Measurements from ENCODE around the gene IL17RE.
"Not testable (repeated sequence)": the region's sequence is repeated elsewhere in the genome, so short reads cannot be mapped to it uniquely, and the experiment has no call there.

IL17RE gene

GRCh38 chr3:9864200-9864927 is 38.3 kb upstream of the IL17RE start:
- ATAC-seq, result peak; percentile 28
- TF ChIP-seq RARB (CRISPR knock-in tag; IDR thresholded peaks at IDR 0.05) (no peak), TCF4 (CRISPR knock-in tag; IDR thresholded peaks at IDR 0.05; ENCODE audit: borderline replicate concordance) (no peak), ESRRG (CRISPR knock-in tag; IDR thresholded peaks at IDR 0.05) (no peak), ZNF8 (CRISPR knock-in tag; IDR thresholded peaks at IDR 0.05) (no peak), ZC3H10 (CRISPR knock-in tag; IDR thresholded peaks at IDR 0.05) (no peak), SNAI2 (CRISPR knock-in tag; IDR thresholded peaks at IDR 0.05) (no peak), PPARA (CRISPR knock-in tag; IDR thresholded peaks at IDR 0.05; ENCODE audit: borderline replicate concordance) (no peak), ZFP30 (CRISPR knock-in tag; IDR thresholded peaks at IDR 0.05) (no peak), ARNTL (CRISPR knock-in tag; IDR thresholded peaks at IDR 0.05; ENCODE audit: borderline replicate concordance, low read depth) (no peak), CREB5 (CRISPR knock-in tag; IDR thresholded peaks at IDR 0.05; ENCODE audit: low read depth) (no peak), ZNF565 (CRISPR knock-in tag; conservative IDR thresholded peaks at IDR 0.05; ENCODE audit: low read depth) (no peak), ZNF70 (CRISPR knock-in tag; IDR thresholded peaks at IDR 0.05) (no peak)
- TF ChIP-seq, protein P1, sequence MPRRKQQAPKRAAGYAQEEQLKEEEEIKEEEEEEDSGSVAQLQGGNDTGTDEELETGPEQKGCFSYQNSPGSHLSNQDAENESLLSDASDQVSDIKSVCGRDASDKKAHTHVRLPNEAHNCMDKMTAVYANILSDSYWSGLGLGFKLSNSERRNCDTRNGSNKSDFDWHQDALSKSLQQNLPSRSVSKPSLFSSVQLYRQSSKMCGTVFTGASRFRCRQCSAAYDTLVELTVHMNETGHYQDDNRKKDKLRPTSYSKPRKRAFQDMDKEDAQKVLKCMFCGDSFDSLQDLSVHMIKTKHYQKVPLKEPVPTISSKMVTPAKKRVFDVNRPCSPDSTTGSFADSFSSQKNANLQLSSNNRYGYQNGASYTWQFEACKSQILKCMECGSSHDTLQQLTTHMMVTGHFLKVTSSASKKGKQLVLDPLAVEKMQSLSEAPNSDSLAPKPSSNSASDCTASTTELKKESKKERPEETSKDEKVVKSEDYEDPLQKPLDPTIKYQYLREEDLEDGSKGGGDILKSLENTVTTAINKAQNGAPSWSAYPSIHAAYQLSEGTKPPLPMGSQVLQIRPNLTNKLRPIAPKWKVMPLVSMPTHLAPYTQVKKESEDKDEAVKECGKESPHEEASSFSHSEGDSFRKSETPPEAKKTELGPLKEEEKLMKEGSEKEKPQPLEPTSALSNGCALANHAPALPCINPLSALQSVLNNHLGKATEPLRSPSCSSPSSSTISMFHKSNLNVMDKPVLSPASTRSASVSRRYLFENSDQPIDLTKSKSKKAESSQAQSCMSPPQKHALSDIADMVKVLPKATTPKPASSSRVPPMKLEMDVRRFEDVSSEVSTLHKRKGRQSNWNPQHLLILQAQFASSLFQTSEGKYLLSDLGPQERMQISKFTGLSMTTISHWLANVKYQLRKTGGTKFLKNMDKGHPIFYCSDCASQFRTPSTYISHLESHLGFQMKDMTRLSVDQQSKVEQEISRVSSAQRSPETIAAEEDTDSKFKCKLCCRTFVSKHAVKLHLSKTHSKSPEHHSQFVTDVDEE (CRISPR knock-in tag; IDR thresholded peaks at IDR 0.05), result no peak
- TF ChIP-seq, protein P2, sequence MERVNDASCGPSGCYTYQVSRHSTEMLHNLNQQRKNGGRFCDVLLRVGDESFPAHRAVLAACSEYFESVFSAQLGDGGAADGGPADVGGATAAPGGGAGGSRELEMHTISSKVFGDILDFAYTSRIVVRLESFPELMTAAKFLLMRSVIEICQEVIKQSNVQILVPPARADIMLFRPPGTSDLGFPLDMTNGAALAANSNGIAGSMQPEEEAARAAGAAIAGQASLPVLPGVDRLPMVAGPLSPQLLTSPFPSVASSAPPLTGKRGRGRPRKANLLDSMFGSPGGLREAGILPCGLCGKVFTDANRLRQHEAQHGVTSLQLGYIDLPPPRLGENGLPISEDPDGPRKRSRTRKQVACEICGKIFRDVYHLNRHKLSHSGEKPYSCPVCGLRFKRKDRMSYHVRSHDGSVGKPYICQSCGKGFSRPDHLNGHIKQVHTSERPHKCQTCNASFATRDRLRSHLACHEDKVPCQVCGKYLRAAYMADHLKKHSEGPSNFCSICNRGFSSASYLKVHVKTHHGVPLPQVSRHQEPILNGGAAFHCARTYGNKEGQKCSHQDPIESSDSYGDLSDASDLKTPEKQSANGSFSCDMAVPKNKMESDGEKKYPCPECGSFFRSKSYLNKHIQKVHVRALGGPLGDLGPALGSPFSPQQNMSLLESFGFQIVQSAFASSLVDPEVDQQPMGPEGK (CRISPR knock-in tag; IDR thresholded peaks at IDR 0.05; ENCODE audit: borderline replicate concordance), result no peak

- not testable (repeated sequence) for ATAC-seq
Observed at GRCh38 chr3:9865125-9865637, 37.5 kb upstream of the IL17RE start.

DNA sequence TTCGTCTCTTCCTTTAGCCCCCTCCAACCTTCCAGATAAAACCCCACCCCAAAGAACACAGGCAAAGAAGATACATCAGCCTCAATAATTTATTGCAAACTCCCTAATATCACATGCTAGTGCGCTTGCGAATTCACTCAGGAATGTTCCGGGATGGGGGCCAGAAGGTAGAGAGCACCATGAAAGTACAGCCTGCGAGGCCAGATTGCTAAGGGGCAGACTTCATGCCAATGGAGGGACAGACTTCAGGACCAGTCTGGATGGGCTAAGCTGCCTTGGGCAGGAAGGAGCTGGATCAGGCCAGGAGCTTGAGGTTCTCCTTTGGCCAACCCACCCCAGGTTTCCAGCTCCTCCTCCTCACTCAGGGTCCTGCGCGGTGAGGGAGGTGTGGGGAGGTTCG is 36.0 kb upstream of the IL17RE start:
- no peak for TF ChIP-seq PPARA (CRISPR knock-in tag; IDR thresholded peaks at IDR 0.05; ENCODE audit: borderline replicate concordance)
- TF ChIP-seq SNAI2 (CRISPR knock-in tag; IDR thresholded peaks at IDR 0.05), result no peak
- TF ChIP-seq ESRRG (CRISPR knock-in tag; IDR thresholded peaks at IDR 0.05), result no peak
- no peak for TF ChIP-seq TCF4 (CRISPR knock-in tag; IDR thresholded peaks at IDR 0.05; ENCODE audit: borderline replicate concordance)
- TF ChIP-seq ZFP3 (CRISPR knock-in tag; IDR thresholded peaks at IDR 0.05), result no peak
- TF ChIP-seq ZNF70 (CRISPR knock-in tag; IDR thresholded peaks at IDR 0.05), result no peak
- ATAC-seq, result no peak

DNA sequence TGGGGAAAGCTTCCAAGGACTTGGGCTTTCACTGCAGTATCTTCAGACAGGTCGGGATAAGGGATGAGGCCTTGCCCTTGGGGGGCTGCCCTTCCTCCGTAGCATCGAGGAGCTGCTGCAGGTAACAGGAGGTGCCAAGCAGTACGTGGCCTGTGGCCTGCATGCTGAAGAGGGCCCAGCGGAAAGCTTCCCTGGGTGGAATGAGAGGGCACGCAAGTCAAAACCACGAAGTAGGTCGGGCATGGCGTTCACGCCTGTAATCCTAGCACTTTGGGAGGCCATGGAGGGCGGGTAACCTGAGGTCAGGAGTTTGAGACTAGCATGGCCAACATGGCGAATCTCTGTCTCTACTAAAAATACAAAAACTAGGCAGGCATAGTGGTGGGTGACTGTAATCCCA is 35.5 kb upstream of the IL17RE start:
- TF ChIP-seq CSDC2 (CRISPR knock-in tag; IDR thresholded peaks at IDR 0.05) (no peak), GLIS3 (CRISPR knock-in tag; IDR thresholded peaks at IDR 0.05) (no peak), ESRRG (CRISPR knock-in tag; IDR thresholded peaks at IDR 0.05) (no peak), ZNF70 (CRISPR knock-in tag; IDR thresholded peaks at IDR 0.05) (no peak), ISL1 (CRISPR knock-in tag; IDR thresholded peaks at IDR 0.05) (no peak), TCF4 (CRISPR knock-in tag; IDR thresholded peaks at IDR 0.05; ENCODE audit: borderline replicate concordance) (no peak), TOX (CRISPR knock-in tag; IDR thresholded peaks at IDR 0.05; ENCODE audit: borderline replicate concordance) (no peak), BACH2 (CRISPR knock-in tag; IDR thresholded peaks at IDR 0.05; ENCODE audit: borderline replicate concordance) (no peak), RARB (CRISPR knock-in tag; IDR thresholded peaks at IDR 0.05) (no peak), ZC3H10 (CRISPR knock-in tag; IDR thresholded peaks at IDR 0.05) (no peak), PPARA (CRISPR knock-in tag; IDR thresholded peaks at IDR 0.05; ENCODE audit: borderline replicate concordance) (no peak), ARNTL (CRISPR knock-in tag; IDR thresholded peaks at IDR 0.05; ENCODE audit: borderline replicate concordance, low read depth) (no peak), POU6F1 (CRISPR knock-in tag; IDR thresholded peaks at IDR 0.05; ENCODE audit: borderline replicate concordance, low read depth) (no peak), ZNF565 (CRISPR knock-in tag; conservative IDR thresholded peaks at IDR 0.05; ENCODE audit: low read depth) (no peak), ZFP30 (CRISPR knock-in tag; IDR thresholded peaks at IDR 0.05) (no peak), ZNF8 (CRISPR knock-in tag; IDR thresholded peaks at IDR 0.05) (no peak)
- TF ChIP-seq, protein P2 (CRISPR knock-in tag; IDR thresholded peaks at IDR 0.05; ENCODE audit: borderline replicate concordance), result no peak
- TF ChIP-seq, protein P1 (CRISPR knock-in tag; IDR thresholded peaks at IDR 0.05), result no peak
- no peak for ATAC-seq
